HCT116 (cell line): ENCODE results near the gene SPCS2.

Experiments
- CBX3 ChIP-seq: IDR thresholded peaks from 2 replicates; pipeline ENCODE4 v1.6.1; 2012; ENCODE audit warnings: low read depth
- EZH2 ChIP-seq: fragments of 200-600 bp; sonication (generic); IDR thresholded peaks from 2 replicates; pipeline ENCODE4 v1.6.1; 2017; ENCODE audit warnings: antibody characterized with exemption, mixed run types
- JUND ChIP-seq: IDR thresholded peaks from 2 replicates; pipeline ENCODE4 v1.6.1; 2012
- POLR2A ChIP-seq: IDR thresholded peaks from 2 replicates; pipeline ENCODE4 v1.7.0; 2011; ENCODE audit warnings: borderline replicate concordance; ENCODE audit not compliant: insufficient read depth, insufficient read length; ENCODE audit errors: extremely low read depth
- POLR2AphosphoS5 ChIP-seq: IDR thresholded peaks from 2 replicates; pipeline ENCODE4 v1.6.1; 2011; ENCODE audit warnings: mild to moderate bottlenecking, low read depth, low read length, moderate library complexity
- SIN3A ChIP-seq: IDR thresholded peaks from 2 replicates; pipeline ENCODE4 v1.6.1; 2012; ENCODE audit warnings: low read depth
- SP1 ChIP-seq: IDR thresholded peaks from 2 replicates; pipeline ENCODE4 v1.6.1; 2012; ENCODE audit warnings: low read depth
- YY1 ChIP-seq: IDR thresholded peaks from 2 replicates; pipeline ENCODE4 v1.6.1; 2011; ENCODE audit warnings: low read length, low read depth, moderate library complexity, mild to moderate bottlenecking; ENCODE audit not compliant: insufficient replicate concordance; ENCODE audit errors: extremely low read depth
- ZNF274 ChIP-seq: fragments of 200-500 bp; sonication (Bioruptor generic); IDR thresholded peaks from 2 replicates; pipeline ENCODE4 v1.6.1; 2014; ENCODE audit warnings: mild to moderate bottlenecking, low read depth, low read length, inconsistent platforms
- TF ChIP-seq, protein P1 (sequence below), 3 experiments: fragments of 200-600 bp in 1 of 3; sonication (generic) in 1 of 3; IDR thresholded peaks in 2 of 3; conservative IDR thresholded peaks in 1 of 3; 2 replicates each; pipeline ENCODE4 v1.5.1; 2012 to 2017; ENCODE audit warnings: low read depth in 2 of 3, low read length in 2 of 3, antibody characterized with exemption in 1 of 3, borderline replicate concordance in 1 of 3, control low read depth in 1 of 3, mild to moderate bottlenecking in 1 of 3, mixed read lengths in 1 of 3, mixed run types in 1 of 3, moderate library complexity in 1 of 3; ENCODE audit not compliant: insufficient read depth in 1 of 3
- TF ChIP-seq, protein P2 (sequence below): IDR thresholded peaks from 2 replicates; pipeline ENCODE4 v1.6.1; 2012; ENCODE audit warnings: low read depth

DNA sequence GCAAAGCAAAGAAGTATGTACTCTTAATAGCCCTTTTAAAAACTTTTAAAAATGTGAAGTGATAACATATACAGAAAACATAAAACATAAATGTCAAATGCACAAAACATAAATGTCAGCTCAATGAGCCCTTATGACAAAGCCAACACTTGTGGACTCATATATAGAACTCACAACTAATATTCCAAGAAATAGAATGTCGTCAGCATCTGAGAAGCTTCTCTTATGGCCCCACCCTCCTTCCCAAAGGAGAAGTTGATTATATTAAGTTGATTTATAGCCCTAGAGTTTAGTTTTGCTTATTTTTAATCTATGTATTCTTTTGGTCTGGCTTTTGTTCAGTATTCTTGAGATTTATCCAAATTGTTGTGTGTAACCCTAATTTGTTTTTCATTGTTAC is 53.5 kb downstream of the SPCS2 start:
- TF ChIP-seq, protein P1, sequence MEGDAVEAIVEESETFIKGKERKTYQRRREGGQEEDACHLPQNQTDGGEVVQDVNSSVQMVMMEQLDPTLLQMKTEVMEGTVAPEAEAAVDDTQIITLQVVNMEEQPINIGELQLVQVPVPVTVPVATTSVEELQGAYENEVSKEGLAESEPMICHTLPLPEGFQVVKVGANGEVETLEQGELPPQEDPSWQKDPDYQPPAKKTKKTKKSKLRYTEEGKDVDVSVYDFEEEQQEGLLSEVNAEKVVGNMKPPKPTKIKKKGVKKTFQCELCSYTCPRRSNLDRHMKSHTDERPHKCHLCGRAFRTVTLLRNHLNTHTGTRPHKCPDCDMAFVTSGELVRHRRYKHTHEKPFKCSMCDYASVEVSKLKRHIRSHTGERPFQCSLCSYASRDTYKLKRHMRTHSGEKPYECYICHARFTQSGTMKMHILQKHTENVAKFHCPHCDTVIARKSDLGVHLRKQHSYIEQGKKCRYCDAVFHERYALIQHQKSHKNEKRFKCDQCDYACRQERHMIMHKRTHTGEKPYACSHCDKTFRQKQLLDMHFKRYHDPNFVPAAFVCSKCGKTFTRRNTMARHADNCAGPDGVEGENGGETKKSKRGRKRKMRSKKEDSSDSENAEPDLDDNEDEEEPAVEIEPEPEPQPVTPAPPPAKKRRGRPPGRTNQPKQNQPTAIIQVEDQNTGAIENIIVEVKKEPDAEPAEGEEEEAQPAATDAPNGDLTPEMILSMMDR (IDR thresholded peaks at IDR 0.05 in 2 of 3, conservative IDR thresholded peaks at IDR 0.05 in 1 of 3; ENCODE audit: borderline replicate concordance in 1 of 3, insufficient read depth in 1 of 3, low read depth in 2 of 3, low read length in 2 of 3), result no peak
- no peak for TF ChIP-seq ZNF274
- TF ChIP-seq POLR2A, result no peak
- TF ChIP-seq, protein P2, sequence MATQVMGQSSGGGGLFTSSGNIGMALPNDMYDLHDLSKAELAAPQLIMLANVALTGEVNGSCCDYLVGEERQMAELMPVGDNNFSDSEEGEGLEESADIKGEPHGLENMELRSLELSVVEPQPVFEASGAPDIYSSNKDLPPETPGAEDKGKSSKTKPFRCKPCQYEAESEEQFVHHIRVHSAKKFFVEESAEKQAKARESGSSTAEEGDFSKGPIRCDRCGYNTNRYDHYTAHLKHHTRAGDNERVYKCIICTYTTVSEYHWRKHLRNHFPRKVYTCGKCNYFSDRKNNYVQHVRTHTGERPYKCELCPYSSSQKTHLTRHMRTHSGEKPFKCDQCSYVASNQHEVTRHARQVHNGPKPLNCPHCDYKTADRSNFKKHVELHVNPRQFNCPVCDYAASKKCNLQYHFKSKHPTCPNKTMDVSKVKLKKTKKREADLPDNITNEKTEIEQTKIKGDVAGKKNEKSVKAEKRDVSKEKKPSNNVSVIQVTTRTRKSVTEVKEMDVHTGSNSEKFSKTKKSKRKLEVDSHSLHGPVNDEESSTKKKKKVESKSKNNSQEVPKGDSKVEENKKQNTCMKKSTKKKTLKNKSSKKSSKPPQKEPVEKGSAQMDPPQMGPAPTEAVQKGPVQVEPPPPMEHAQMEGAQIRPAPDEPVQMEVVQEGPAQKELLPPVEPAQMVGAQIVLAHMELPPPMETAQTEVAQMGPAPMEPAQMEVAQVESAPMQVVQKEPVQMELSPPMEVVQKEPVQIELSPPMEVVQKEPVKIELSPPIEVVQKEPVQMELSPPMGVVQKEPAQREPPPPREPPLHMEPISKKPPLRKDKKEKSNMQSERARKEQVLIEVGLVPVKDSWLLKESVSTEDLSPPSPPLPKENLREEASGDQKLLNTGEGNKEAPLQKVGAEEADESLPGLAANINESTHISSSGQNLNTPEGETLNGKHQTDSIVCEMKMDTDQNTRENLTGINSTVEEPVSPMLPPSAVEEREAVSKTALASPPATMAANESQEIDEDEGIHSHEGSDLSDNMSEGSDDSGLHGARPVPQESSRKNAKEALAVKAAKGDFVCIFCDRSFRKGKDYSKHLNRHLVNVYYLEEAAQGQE, result no peak
- no peak for TF ChIP-seq CBX3
- no peak for TF ChIP-seq POLR2AphosphoS5
- TF ChIP-seq YY1, result no peak
- TF ChIP-seq SIN3A, result no peak
- no peak for TF ChIP-seq JUND
- TF ChIP-seq EZH2, result no peak
- no peak for TF ChIP-seq SP1
